GM21576 (cell line): ENCODE measurements around the gene SH3BP5L.

Experiments used
- ATAC-seq: cut with Tn5 transposase; IDR thresholded peaks from one replicate; pipeline ENCODE4 v1.9.1; 2021; ENCODE audit warnings: mild to moderate bottlenecking, moderate library complexity; ENCODE audit not compliant: unreplicated experiment

SH3BP5L gene

DNA sequence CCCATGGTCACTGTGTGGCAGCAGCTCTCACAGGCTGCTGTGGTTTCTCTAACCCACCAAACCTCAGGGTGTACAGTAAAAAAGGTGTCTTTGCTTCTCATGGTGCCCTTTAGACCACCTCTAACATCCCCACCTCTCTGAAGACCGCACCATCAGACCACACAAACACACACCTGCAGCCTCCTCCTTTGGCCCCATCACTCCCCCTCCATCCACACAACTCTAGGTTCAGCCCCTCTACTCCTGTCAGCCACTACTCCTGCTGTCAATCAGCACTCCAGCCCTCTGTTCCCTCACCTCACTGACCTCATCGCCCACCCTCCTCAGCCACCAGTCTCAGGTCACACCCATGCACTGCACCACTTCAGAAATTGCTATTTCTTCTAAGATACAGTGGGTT lies 25.7 kb upstream of the SH3BP5L start:
- no peak for ATAC-seq

DNA sequence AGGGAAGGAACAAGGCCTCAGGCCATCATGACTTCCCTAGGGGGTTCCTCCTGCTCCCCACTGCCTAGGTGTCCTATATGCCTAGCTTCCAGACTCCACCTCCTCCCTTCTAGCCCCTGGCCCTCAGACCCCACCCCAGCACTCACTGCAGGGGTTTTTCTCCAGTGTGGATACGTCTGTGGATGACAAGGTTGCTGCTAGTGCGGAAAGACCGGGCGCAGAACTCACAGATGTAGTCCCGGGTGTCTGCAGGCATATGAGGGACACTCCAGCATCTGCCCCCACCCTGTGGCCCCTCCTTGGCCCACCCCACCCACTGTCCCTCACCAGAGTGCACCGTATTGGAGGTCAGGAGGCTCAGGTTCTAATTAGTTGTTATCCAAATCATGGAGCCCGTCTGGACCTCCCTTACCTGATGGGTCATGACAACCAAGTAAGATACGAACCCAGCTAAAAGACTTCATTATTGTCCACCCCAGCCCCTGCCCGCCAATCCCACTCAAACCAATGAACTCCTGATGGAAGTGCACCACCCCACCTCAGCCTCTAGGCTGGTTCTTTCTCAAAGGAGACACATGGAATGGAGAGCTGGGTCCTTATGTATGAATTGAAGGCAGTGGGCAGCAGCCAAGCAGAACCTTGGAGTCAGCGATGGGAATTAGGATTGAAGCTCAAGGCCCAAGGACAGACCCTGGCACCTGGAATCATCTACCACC lies 25.0 kb upstream of the SH3BP5L start:
- no peak for ATAC-seq

DNA sequence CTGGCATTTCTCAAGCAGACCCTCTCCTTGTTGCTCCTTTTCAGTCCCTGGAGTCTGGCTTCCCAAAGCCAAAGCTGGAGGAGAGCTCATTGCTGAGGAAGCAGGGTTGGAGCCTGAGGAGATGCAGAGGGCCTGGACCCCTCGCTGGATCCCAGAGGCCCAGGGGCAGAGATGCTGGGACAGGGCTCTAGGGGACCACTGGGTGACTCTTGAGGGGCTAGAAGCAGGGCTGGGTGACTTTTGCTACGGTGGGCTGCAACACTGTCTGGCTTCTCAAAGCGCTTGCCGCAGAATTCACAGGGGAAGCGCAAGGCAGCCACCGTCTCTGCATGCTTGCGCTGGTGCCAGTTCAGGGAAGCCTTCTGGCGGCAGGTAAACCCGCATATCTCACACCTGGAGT lies 24.4 kb upstream of the SH3BP5L start:
- ATAC-seq: no peak

DNA sequence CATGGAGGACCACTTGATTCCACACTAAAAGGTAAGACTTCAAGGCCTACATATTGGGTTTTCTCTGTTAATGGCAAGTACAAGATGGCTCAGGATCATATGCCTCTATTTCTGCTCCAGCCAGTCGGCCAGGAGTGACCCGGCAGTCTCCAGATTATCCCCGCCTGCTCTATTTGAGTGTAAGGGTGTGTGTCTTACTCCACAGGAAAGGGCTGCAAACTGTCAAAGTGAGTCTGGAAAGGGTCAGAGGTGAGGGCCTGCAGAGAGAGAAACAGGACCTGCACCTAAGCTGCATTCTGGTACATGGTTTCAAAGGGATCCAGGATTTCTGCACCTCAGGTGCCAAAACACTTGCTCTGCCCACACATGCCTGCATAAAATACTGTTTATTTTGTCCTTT lies 23.9 kb upstream of the SH3BP5L start:
- ATAC-seq: no peak

DNA sequence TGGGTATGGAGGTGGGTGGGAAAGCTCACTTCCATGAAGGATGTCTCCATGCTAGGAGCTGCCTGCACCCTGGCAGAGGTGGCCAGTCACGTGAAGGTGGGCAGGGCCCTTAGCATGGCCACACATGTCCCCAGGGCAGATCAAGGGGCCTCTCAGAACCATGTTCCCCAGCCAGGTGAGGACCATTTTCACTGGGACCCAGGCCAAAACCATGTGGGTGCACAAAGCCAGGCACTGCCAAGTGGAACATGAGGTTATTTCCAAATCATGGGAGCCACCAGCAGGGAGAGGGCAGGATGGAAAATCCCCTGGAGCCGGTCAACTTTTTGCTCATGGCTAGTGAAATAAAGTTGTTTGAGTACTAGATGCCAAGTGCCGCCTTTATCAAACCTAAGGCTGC lies 23.4 kb upstream of the SH3BP5L start:
- ATAC-seq: no peak

DNA sequence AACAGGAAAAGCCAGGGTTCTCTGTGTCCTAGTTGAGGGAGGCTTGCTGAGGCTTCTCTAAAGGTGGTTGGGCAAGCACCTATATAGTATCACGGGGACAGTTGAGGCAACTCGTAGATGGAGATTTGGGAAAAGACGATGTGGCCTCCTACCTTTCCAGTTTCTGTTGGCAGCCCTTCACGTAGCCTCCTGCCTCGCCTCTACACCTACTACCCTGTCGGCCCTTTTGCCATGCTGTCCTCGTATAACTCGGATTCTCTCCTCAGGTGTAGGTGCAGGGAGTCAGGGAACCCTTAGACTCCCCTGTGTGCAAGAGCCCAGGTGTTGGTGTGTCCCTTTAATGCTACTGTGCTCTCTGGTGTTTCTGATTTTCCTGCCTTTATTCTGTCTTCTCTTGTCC lies 22.9 kb upstream of the SH3BP5L start:
- ATAC-seq: no peak

DNA sequence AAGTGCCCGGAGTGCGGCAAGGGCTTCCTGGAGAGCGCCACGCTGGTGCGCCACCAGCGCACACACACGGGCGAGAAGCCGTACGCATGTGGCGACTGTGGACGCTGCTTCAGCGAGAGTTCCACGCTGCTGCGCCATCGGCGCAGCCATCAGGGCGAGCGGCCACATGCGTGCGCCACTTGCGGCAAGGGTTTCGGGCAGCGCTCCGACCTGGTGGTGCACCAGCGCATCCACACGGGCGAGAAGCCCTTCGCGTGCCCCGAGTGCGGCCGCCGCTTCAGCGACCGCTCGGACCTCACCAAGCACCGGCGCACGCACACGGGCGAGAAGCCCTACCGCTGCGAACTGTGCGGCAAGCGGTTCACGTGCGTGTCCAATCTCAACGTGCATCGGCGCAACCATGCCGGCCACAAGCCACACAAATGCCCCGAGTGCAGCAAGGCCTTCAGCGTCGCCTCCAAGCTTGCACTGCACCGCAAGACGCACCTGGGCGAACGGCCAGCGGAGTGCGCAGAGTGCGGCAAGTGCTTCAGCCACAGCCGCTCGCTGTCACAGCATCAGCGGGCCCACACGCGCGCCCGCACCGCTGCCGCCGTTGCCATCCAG lies 22.3 kb upstream of the SH3BP5L start:
- no peak for ATAC-seq

DNA sequence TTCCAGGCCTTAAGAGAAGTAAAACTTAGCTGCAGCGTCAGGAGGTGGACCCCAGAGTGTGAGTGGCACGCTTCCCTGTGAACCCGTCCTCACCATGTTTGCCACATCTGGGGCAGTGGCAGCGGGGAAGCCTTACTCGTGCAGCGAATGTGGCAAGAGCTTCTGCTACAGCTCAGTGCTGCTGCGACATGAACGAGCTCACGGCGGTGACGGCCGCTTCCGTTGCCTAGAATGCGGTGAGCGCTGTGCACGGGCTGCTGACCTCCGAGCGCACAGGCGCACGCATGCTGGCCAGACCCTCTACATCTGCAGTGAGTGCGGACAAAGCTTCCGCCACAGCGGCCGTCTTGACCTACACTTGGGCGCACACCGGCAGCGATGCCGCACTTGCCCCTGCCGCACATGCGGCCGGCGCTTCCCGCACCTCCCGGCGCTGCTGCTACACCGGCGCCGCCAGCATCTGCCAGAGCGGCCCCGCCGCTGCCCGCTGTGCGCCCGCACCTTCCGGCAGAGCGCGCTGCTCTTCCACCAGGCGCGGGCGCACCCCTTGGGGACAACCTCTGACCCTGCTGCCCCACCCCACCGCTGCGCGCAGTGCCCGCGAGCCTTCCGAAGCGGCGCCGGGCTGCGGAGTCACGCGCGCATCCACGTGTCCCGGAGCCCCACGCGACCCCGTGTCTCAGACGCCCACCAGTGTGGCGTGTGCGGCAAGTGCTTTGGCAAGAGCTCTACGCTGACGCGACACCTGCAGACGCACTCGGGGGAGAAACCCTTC lies 21.7 kb upstream of the SH3BP5L start:
- ATAC-seq: no peak

DNA sequence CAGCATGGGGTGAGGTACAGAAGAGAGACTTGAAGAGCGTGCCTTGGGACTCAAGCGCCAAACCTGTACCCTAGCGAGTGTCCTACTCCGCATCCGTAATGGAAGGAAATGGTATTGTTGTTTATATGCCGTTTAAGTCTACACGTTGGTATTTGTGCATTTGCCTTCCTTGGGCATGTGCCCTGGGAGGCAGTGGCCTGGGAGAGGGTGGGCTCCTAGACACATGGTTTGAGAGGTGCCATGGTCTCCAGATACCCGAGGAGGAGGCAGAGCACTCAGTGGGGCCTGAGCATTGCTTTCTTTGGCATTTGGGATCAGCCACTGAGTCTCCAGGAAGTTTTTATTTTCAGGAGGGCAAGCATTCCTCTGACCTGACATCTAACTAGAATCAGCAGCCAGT lies 18.8 kb upstream of the SH3BP5L start:
- no peak for ATAC-seq

DNA sequence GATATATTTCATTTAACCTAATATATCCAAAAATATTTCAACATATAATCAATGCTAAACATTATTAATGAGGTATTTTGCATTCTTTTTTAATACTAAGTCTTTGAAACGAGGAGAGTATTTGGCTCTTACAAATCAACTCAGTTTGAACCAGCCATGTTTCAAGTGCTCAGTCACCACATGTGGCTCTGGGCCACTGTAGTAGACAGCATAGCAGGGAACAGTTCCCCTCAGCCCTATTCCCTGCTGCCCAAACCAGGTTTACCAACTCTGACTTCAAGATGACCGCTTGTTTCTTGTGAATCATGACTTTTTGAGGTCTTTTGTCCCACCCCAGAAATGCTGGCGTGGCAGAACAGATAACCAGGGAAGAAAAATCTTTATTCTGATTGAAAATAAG lies 18.0 kb upstream of the SH3BP5L start:
- no peak for ATAC-seq

DNA sequence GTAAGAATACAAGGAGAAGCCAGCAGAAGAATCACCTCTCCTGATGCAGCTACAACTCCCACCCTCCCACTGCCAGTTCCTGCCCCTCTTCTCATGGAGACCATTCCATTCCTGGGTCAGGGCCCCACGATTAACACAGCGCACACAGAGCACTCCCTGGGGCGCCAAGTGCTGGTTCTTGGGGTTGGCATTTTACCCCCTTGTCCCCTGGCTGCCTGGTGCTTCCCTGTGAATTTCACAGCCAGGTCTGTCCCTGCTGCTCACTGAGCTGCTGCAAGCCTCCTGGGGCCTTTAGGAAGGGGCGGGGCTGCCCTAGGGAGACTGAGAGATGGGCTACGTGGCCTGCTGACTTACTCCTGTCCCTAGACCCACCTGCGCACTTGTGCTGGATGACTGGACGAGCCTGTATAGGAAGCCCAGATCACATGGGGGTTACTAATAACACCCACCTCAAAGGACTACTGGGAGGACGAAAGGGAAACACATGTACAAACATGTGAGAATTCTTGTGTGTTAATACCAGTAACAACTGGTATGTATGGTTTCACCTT lies 17.1 kb upstream of the SH3BP5L start:
- peak; percentile 33 for ATAC-seq

DNA sequence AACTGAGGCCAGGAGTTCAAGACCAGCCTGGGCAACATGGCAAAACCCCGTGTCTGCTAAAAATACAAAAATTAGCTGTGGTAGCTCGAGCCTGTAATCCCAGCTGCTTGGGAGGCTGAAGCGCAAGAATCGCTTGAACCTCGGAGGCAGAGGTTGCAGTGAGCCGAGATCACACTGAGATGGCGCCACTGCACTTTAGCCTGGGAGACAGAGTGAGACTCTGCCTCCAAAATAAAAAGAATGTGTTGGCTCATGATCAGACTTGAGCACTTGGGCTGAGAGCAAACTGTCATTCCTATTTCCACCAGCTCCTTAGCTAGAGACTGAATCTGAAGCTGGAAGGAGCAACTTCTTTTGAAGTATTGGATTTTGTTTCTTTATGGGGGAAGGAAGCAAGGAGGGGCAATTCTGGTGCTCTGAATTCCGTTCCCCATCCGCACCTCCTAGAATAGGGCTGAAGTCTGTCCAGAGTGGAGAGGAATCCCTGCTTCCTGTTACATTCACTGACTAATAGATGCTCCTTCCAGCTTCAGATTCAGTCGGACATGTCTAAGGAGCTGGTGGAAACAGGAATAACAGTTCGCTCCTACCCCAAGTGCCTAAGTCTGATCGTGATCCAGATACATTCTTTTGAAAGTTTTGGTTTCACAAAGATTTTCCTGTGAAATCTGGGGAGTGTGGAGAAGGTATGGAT lies 16.1 kb upstream of the SH3BP5L start:
- no peak for ATAC-seq

DNA sequence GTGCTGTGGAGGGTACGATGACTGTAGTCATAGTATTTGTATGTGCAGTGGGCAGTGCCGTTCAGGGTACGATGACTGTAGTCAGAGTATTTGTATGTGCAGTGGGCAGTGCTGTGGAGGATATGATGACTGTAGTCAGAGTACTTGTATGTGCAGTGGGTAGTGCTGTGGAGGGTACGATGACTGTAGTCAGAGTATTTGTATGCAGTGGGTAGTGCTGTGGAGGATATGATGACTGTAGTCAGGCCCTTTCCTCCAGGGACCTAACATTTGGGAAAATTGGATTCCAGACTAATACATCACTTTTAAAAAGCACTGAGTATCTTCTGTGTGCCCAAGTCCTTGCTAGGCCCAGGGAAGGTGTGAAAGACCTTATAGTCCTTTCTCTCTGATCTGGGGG lies 15.2 kb upstream of the SH3BP5L start:
- no peak for ATAC-seq

DNA sequence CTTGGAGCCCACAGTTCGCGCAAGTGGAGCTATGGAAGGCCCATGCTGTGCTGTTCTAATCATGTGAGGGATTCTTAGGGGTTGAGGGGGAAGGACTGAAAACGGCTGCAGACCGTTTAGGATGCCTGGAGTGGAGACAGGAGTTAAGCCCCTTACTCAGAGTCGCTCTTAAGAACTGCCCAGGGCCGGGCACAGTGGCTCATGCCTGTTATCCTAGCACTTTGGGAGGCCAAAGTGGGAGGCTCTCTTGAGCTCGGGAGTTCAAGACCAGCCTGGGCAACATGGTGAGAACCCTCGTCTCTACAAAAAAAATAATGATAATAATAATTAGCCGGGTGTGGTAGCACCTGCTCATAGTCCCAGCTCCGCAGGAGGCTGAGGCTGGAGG lies 13.4 kb upstream of the SH3BP5L start:
- no peak for ATAC-seq

DNA sequence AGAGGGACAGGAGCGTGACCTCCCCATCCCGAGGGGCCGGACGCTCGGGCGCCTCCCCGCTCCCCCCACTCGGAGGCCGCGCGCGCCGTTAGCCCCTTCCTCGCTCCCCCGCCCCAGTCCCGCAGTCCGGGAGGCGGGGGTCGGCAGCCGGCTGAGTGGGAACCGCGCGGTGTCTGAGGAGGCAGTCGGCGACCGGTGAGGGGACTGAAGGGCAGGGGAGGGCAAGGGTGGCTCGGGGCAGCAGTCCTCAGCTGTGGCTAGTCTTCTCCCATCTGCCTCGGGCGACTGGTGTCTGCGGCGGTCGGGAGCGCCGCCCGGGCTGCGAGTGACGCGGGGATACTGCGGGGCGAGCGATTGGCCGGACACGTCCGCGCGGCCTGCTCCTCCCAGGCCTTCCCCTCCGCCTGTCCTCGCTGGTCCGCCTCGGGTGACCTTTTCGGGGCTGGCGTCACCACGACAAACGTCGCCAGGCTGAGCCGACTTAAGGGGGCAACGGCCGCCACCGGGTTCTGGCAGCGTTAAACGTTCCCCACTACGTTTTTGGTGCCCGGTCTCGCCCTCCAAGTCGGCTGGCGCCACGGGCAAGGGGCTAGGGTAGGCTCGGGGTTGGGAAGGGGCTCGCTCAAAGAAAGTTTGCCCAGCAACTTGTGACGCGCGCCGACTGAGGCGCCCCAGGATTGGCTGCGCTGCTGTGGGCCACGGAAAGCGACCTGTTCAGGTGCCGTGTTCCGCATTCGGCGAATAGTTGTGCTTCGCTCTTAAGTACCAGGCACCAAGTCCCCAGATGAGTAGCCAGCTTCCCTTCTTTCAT lies 12.8 kb upstream of the SH3BP5L start:
- peak; percentile 61 for ATAC-seq

DNA sequence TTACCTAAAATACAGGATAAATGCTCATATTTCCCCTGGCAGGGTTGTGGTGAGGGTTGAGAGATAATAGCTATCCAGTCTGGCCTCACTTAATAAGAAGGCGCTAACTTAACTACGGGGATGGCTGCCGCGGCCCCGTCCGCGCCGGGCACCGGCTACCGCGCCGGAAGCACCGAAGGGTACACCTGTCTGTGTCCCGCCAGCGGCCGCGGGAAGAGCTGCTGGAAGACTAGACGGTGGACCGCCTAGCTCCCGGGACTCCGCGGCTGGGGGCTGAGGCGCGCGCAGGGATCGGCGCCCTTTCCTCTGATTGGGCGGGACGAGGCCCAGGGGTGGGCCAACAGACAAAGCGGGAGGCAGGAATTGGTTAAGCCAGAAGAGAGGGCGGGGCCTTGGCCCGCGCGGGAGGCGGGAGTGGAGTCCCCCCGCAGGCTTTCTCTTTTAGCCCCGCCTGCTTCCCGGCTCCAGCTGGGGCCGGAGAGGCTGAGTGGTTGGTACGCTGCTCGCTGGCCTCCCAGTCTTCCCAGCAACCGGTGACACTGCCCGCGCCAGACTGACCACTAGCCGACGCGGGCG lies 12.2 kb upstream of the SH3BP5L start, which contains the start of gene ZNF672:
TSS of gene ZNF672 (plus strand) at position 444 of the 576 bp plus-strand sequence. CDS start 9,051 bp downstream, outside the sequence.
- ATAC-seq: peak; percentile 79

DNA sequence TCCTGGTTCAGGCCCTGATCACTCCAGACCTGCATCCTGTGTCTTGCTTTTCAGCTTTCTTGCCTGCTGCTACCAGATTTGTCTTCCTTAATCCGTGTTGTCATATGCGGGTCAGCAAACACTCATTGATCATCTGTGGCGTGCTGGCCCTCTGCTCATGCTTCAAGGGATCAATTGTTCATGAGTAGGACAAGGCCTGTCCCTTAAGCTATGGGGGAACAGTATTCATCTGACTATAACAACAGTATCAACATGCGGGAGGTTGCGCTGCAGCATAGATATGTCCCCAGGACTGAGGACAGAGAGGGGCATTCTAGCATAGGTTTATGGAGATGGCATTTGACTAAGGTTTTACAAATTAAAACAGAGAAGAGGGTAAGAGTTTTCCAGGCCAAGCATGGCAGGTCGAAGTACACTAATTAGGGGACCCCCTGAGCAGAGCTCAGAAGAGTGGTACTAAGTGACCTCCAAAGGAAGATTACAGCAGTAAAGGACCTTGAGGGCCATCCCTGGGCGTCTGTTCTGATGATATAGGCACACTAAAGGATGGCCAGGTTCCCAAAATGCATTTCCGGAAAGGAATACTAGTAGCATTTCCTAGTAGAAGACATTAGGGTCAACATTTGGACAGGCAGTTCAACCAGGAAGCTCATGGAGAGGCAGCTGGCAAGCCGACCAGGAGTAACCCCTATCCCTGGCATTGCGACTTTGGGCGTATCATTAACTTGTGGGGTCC lies 11.5 kb upstream of the SH3BP5L start:
- ATAC-seq: no peak

DNA sequence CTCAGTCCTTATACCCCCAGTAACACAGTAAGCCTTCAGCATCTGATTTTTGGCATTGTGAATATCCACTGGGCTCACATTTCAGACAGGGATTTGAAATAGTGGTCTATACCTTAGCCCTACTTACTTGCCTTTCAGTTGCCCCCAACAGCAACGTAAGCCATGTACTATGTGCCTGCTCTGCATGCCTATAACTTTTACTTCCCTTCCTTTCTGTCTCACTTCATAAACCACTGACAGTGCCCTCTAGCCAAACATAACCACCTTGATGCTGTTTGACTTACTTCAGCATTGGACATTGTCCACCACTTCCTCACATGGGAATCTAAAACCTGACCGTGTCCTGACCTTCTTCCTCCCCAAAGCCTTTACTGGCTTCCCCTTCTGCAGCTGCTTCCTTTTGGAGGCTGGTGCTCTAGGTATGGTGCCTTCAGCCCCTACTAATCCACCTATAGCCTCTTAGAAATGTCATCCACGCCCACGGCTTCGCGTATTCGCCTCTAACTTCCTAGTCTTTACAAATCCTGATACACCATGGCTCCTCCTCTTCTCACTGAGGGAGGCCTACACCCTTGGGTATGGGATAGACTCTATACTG lies 8.7 kb upstream of the SH3BP5L start:
- no peak for ATAC-seq

DNA sequence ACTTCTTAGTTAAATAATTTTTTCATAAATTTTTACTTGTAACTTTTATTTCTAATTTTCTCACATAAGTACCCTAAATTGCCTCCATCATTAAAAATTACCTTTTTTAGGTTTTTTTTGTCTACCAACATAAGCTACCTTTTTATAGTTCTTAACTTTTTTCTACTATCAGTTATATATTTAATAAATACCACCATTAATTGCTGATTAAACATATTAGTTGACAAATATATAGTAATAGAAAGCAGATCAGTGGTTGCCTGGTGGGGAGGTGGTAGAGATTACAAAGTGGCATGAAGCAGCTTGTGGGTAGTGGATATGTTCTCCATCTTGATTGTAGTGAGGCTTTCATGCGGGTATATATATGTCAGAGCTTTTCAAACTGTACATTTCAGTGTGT lies 6.1 kb upstream of the SH3BP5L start:
- ATAC-seq: no peak
